PC-9 (cell line): ENCODE results near the gene TXNL4A.

ENCODE experiments used
- EZH2 ChIP-seq: fragments of 200-600 bp; sonication (generic); IDR thresholded peaks from 2 replicates; pipeline ENCODE4 v1.8.0; 2017; ENCODE audit warnings: antibody characterized with exemption, low read depth
- TF ChIP-seq, protein P1 (sequence below): fragments of 200-600 bp; sonication (generic); conservative IDR thresholded peaks from 2 replicates; pipeline ENCODE4 v1.6.1; 2017; ENCODE audit warnings: mixed run types, antibody characterized with exemption, mild to moderate bottlenecking, moderate library complexity

DNA sequence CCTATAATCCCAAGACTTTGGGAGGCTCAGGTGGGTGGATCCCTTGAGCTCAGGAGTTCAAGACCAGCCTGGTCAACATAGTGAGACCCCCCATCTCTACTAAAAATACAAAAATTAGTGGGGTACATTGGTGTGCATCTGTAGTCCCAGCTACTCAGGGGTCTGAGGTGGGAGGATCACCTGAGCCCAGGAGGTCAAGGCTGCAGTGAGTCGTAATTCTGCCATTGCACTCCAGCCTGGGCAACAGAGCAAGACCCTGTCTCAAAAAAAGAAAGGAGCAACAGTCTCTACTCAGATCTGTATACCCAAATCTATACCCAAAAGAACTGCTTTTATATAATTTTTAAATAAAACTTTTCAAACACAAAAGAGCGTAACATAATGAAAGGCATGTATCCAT, 29.4 kb downstream of the TXNL4A start:
- TF ChIP-seq, protein P1, sequence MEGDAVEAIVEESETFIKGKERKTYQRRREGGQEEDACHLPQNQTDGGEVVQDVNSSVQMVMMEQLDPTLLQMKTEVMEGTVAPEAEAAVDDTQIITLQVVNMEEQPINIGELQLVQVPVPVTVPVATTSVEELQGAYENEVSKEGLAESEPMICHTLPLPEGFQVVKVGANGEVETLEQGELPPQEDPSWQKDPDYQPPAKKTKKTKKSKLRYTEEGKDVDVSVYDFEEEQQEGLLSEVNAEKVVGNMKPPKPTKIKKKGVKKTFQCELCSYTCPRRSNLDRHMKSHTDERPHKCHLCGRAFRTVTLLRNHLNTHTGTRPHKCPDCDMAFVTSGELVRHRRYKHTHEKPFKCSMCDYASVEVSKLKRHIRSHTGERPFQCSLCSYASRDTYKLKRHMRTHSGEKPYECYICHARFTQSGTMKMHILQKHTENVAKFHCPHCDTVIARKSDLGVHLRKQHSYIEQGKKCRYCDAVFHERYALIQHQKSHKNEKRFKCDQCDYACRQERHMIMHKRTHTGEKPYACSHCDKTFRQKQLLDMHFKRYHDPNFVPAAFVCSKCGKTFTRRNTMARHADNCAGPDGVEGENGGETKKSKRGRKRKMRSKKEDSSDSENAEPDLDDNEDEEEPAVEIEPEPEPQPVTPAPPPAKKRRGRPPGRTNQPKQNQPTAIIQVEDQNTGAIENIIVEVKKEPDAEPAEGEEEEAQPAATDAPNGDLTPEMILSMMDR = no peak
- no peak for TF ChIP-seq EZH2
